Hematopoietic multipotent progenitor cell treated with erythropoietin and hydrocortisone succinate and interleukin-3 and kit ligand, for 8 days (in vitro differentiated cells): ENCODE results near the gene ZNF341.

Experiments
- DNase-seq: peaks from one replicate; pipeline ENCODE4 v3.0.0-alpha.2; 2015

Gene ZNF341

GRCh38 chr20:33798444-33798843 is 66.6 kb downstream of the ZNF341 start:
- DNase-seq = no peak

- DNase-seq = no peak
These were observed 72.1 kb downstream of the ZNF341 start for GRCh38 chr20:33803921-33804337.

GRCh38 chr20:33808388-33808787 is 76.6 kb downstream of the ZNF341 start:
- DNase-seq = no peak

- no peak for DNase-seq
These were observed 78.5 kb downstream of the ZNF341 start for GRCh38 chr20:33810259-33810658.

GRCh38 chr20:33810885-33811775 is 79.3 kb downstream of the ZNF341 start, which contains the start of gene CHMP4B:
Gene CHMP4B (plus strand): TSS chr20:33811348. CDS start chr20:33811469, 121 bp downstream.
- peak; percentile 98 for DNase-seq

- DNase-seq = peak; percentile 32
These were observed 80.0 kb downstream of the ZNF341 start for GRCh38 chr20:33811776-33812151.

GRCh38 chr20:33812152-33812849 is 80.5 kb downstream of the ZNF341 start:
- peak; percentile 31 for DNase-seq

GRCh38 chr20:33812908-33813462 is 81.2 kb downstream of the ZNF341 start:
- peak; percentile 46 for DNase-seq

- DNase-seq = peak; percentile 29
These were observed 82.5 kb downstream of the ZNF341 start for GRCh38 chr20:33814238-33814712.

- DNase-seq = no peak
These were observed 83.9 kb downstream of the ZNF341 start for GRCh38 chr20:33815671-33816070.

GRCh38 chr20:33816191-33816590 is 84.4 kb downstream of the ZNF341 start:
- DNase-seq = no peak

GRCh38 chr20:33817411-33817810 is 85.6 kb downstream of the ZNF341 start:
- DNase-seq = no peak

- no peak for DNase-seq
These were observed 87.7 kb downstream of the ZNF341 start for GRCh38 chr20:33819456-33819855.

GRCh38 chr20:33820362-33820761 is 88.6 kb downstream of the ZNF341 start:
- DNase-seq = no peak

GRCh38 chr20:33821270-33821836 is 89.6 kb downstream of the ZNF341 start:
- no peak for DNase-seq

- no peak for DNase-seq
These were observed 90.6 kb downstream of the ZNF341 start for GRCh38 chr20:33822423-33822822.

GRCh38 chr20:33822991-33823390 is 91.2 kb downstream of the ZNF341 start:
- no peak for DNase-seq

- DNase-seq = no peak
These were observed 93.1 kb downstream of the ZNF341 start for GRCh38 chr20:33824852-33825251.

GRCh38 chr20:33825340-33826269 is 93.8 kb downstream of the ZNF341 start:
- no peak for DNase-seq

- DNase-seq = no peak
These were observed 94.6 kb downstream of the ZNF341 start for GRCh38 chr20:33826270-33826897.

GRCh38 chr20:33827109-33827508 is 95.3 kb downstream of the ZNF341 start:
- no peak for DNase-seq
